NCI-H2081 (cell line): ENCODE results near the gene MIDN.

Experiments
- DNase-seq, 2 experiments: peaks; one replicate each; lab custom pipeline; 2025; lab: John Stamatoyannopoulos, UW

MIDN gene

GRCh38 chr19:1283207-1283916 is 35.0 kb downstream of the MIDN start:
- DNase-seq = no peak

- no peak for DNase-seq
Observed at GRCh38 chr19:1283917-1284292, 35.5 kb downstream of the MIDN start.

GRCh38 chr19:1284293-1284978 is 36.1 kb downstream of the MIDN start:
- DNase-seq = no peak

GRCh38 chr19:1284979-1285736 is 36.8 kb downstream of the MIDN start:
- DNase-seq = no peak

GRCh38 chr19:1285737-1286360 is 37.5 kb downstream of the MIDN start, which contains the start of gene EFNA2:
EFNA2 (plus strand) TSS chr19:1285873; CDS start chr19:1286169, 296 bp downstream.
- DNase-seq = no peak

GRCh38 chr19:1286487-1287353 is 38.3 kb downstream of the MIDN start:
- DNase-seq = no peak

- DNase-seq = no peak
Observed at GRCh38 chr19:1287354-1288225, 39.2 kb downstream of the MIDN start.

- no peak for DNase-seq
Observed at GRCh38 chr19:1288226-1288612, 39.8 kb downstream of the MIDN start.

GRCh38 chr19:1288833-1289685 is 40.7 kb downstream of the MIDN start:
- DNase-seq = no peak

GRCh38 chr19:1289686-1290025 is 41.3 kb downstream of the MIDN start:
- DNase-seq = no peak

GRCh38 chr19:1290196-1290702 is 41.9 kb downstream of the MIDN start:
- DNase-seq = no peak

- DNase-seq = no peak
Observed at GRCh38 chr19:1290703-1291651, 42.6 kb downstream of the MIDN start.

GRCh38 chr19:1291761-1292418 is 43.5 kb downstream of the MIDN start:
- no peak for DNase-seq

GRCh38 chr19:1292419-1293151 is 44.2 kb downstream of the MIDN start:
- no peak for DNase-seq

- no peak for DNase-seq
Observed at GRCh38 chr19:1293782-1294604, 45.6 kb downstream of the MIDN start.

GRCh38 chr19:1294688-1295087 is 46.3 kb downstream of the MIDN start:
- DNase-seq = no peak
